ENCODE results near the gene DNAJB1. TPM values are rescaled to one million over a fixed set of nuclear protein-coding genes. Genes with fewer than 3 reads are reported as not detected.
A peak's percentile ranks its signal among the peaks of the same experiment; 100 is the strongest.
"Not testable (repeated sequence)": the region's sequence is repeated elsewhere in the genome, so short reads cannot be mapped to it uniquely, and the experiment has no call there.

The DNAJB1 gene
- 51.3 TPM for polyA plus RNA-seq (2013, experiment 1 of 2)
- polyA plus RNA-seq (2013, experiment 2 of 2) = 46.2 TPM

- Histone ChIP-seq H3K4me3 (ENCODE audit: low read length) (peak within 1 kb of the TSS; percentile 86), H3K36me3 (ENCODE audit: insufficient read depth, low read length) (peaks cover 31% of the 10 kb centered on the region), H3K9me3 (ENCODE audit: insufficient read depth, low read depth, low read length) (no peaks in the 10 kb centered on the region), H3K9ac (ENCODE audit: low read depth, low read length) (peak within 1 kb of the TSS; percentile 85), H3K27me3 (ENCODE audit: insufficient read depth, low read length) (no peaks in the 10 kb centered on the region), H3K4me1 (ENCODE audit: insufficient read depth, low read length) (peaks cover 9% of the 10 kb centered on the region; the same call in 1 of the 2 replicates), H3K27ac (ENCODE audit: low read depth, low read length) (peak within 1 kb of the TSS; percentile 75)
- WGBS = under 1% methylated on average over 81 of the region's 82 CpGs
Observed at GRCh38 chr19:14517840-14518505, at the start of gene DNAJB1. DNAJB1 (minus strand) TSS chr19:14518397; CDS start chr19:14518349, 48 bp downstream.

- 95% methylated on average over 11 of the region's 11 CpGs for WGBS
- H3K4me3 ChIP-seq (ENCODE audit: low read length) = no peak overlapping the region
- no peak overlapping the region for H3K9ac ChIP-seq (ENCODE audit: low read depth, low read length)
- H3K4me1 ChIP-seq (ENCODE audit: insufficient read depth, low read length) = peaks cover 20% of the 10 kb centered on the region
- no peaks in the 10 kb centered on the region for H3K9me3 ChIP-seq (ENCODE audit: insufficient read depth, low read depth, low read length)
- peaks cover 19% of the 10 kb centered on the region for H3K36me3 ChIP-seq (ENCODE audit: insufficient read depth, low read length)
- no peaks in the 10 kb centered on the region for H3K27me3 ChIP-seq (ENCODE audit: insufficient read depth, low read length)
- no peak overlapping the region for H3K27ac ChIP-seq (ENCODE audit: low read depth, low read length)
Observed at GRCh38 chr19:14567079-14567478, 48.9 kb upstream of the DNAJB1 start.

GRCh38 chr19:14566712-14567077, 48.5 kb upstream of the DNAJB1 start:
- H3K27me3 ChIP-seq (ENCODE audit: insufficient read depth, low read length) = no peaks in the 10 kb centered on the region
- 93% methylated on average over 18 of the region's 18 CpGs for whole genome bisulfite sequencing
- H3K27ac ChIP-seq (ENCODE audit: low read depth, low read length) = no peak overlapping the region
- peaks cover 24% of the 10 kb centered on the region for H3K4me1 ChIP-seq (ENCODE audit: insufficient read depth, low read length)
- no peak overlapping the region for H3K9ac ChIP-seq (ENCODE audit: low read depth, low read length)
- no peak overlapping the region for H3K4me3 ChIP-seq (ENCODE audit: low read length)
- H3K9me3 ChIP-seq (ENCODE audit: insufficient read depth, low read depth, low read length) = no peaks in the 10 kb centered on the region
- peaks cover 19% of the 10 kb centered on the region for H3K36me3 ChIP-seq (ENCODE audit: insufficient read depth, low read length)

- Histone ChIP-seq H3K9me3 (ENCODE audit: insufficient read depth, low read depth, low read length) (no peaks in the 10 kb centered on the region), H3K36me3 (ENCODE audit: insufficient read depth, low read length) (peaks cover 19% of the 10 kb centered on the region), H3K4me1 (ENCODE audit: insufficient read depth, low read length) (peaks cover 30% of the 10 kb centered on the region), H3K27ac (ENCODE audit: low read depth, low read length) (no peak overlapping the region), H3K9ac (ENCODE audit: low read depth, low read length) (no peak overlapping the region), H3K4me3 (ENCODE audit: low read length) (no peak overlapping the region), H3K27me3 (ENCODE audit: insufficient read depth, low read length) (no peaks in the 10 kb centered on the region)
- WGBS = 95% methylated on average over 22 of the region's 31 CpGs
Observed at GRCh38 chr19:14565765-14566711, 47.8 kb upstream of the DNAJB1 start.

- Histone ChIP-seq H3K36me3 (ENCODE audit: insufficient read depth, low read length) (peaks cover 19% of the 10 kb centered on the region), H3K9me3 (ENCODE audit: insufficient read depth, low read depth, low read length) (no peaks in the 10 kb centered on the region), H3K27me3 (ENCODE audit: insufficient read depth, low read length) (no peaks in the 10 kb centered on the region), H3K27ac (ENCODE audit: low read depth, low read length) (no peak overlapping the region), H3K9ac (ENCODE audit: low read depth, low read length) (no peak overlapping the region), H3K4me3 (ENCODE audit: low read length) (no peak overlapping the region), H3K4me1 (ENCODE audit: insufficient read depth, low read length) (peaks cover 35% of the 10 kb centered on the region)
- WGBS = 92% methylated on average over 22 of the region's 22 CpGs
Observed at GRCh38 chr19:14565298-14565679, 47.1 kb upstream of the DNAJB1 start.

- H3K9me3 ChIP-seq (ENCODE audit: insufficient read depth, low read depth, low read length); H3K9ac ChIP-seq (ENCODE audit: low read depth, low read length); H3K27ac ChIP-seq (ENCODE audit: low read depth, low read length); H3K4me3 ChIP-seq (ENCODE audit: low read length); H3K27me3 ChIP-seq (ENCODE audit: insufficient read depth, low read length): not testable (repeated sequence)
- Histone ChIP-seq H3K4me1 (ENCODE audit: insufficient read depth, low read length) (peaks cover 35% of the 10 kb centered on the region), H3K36me3 (ENCODE audit: insufficient read depth, low read length) (peaks cover 19% of the 10 kb centered on the region)
- WGBS = 88% methylated on average over 21 of the region's 22 CpGs
Observed at GRCh38 chr19:14564652-14565297, 46.6 kb upstream of the DNAJB1 start.

- no peak overlapping the region for H3K4me3 ChIP-seq (ENCODE audit: low read length)
- 84% methylated on average over 21 of the region's 33 CpGs for WGBS
- peaks cover 35% of the 10 kb centered on the region for H3K4me1 ChIP-seq (ENCODE audit: insufficient read depth, low read length)
- H3K27me3 ChIP-seq (ENCODE audit: insufficient read depth, low read length) = no peaks in the 10 kb centered on the region
- H3K9ac ChIP-seq (ENCODE audit: low read depth, low read length) = no peak overlapping the region
- no peaks in the 10 kb centered on the region for H3K9me3 ChIP-seq (ENCODE audit: insufficient read depth, low read depth, low read length)
- peaks cover 19% of the 10 kb centered on the region for H3K36me3 ChIP-seq (ENCODE audit: insufficient read depth, low read length)
- H3K27ac ChIP-seq (ENCODE audit: low read depth, low read length) = no peak overlapping the region; the same call in 1 of the 2 replicates
Observed at GRCh38 chr19:14563989-14564651, 45.9 kb upstream of the DNAJB1 start.

- WGBS = 95% methylated on average over 16 of the region's 16 CpGs
- H3K9me3 ChIP-seq (ENCODE audit: insufficient read depth, low read depth, low read length) = no peaks in the 10 kb centered on the region
- peak overlapping the region; percentile 52; the same call in 1 of the 2 replicates for H3K27ac ChIP-seq (ENCODE audit: low read depth, low read length)
Observed at GRCh38 chr19:14563590-14563926, 45.4 kb upstream of the DNAJB1 start.

GRCh38 chr19:14562660-14563589, 44.7 kb upstream of the DNAJB1 start:
- H3K36me3 ChIP-seq (ENCODE audit: insufficient read depth, low read length) = peaks cover 19% of the 10 kb centered on the region
- no peaks in the 10 kb centered on the region for H3K27me3 ChIP-seq (ENCODE audit: insufficient read depth, low read length)
- WGBS = 66% methylated on average over 23 of the region's 23 CpGs
- H3K4me3 ChIP-seq (ENCODE audit: low read length) = no peak overlapping the region
- H3K9ac ChIP-seq (ENCODE audit: low read depth, low read length) = no peak overlapping the region
- no peaks in the 10 kb centered on the region for H3K9me3 ChIP-seq (ENCODE audit: insufficient read depth, low read depth, low read length)
- H3K27ac ChIP-seq (ENCODE audit: low read depth, low read length) = peak overlapping the region; percentile 55; the same call in 1 of the 2 replicates
- H3K4me1 ChIP-seq (ENCODE audit: insufficient read depth, low read length) = peaks cover 41% of the 10 kb centered on the region

More at GRCh38 chr19:14563590-14563926, 45.4 kb upstream of the DNAJB1 start:
- Histone ChIP-seq H3K9ac (ENCODE audit: low read depth, low read length) (no peak overlapping the region), H3K36me3 (ENCODE audit: insufficient read depth, low read length) (peaks cover 19% of the 10 kb centered on the region), H3K4me1 (ENCODE audit: insufficient read depth, low read length) (peaks cover 35% of the 10 kb centered on the region), H3K4me3 (ENCODE audit: low read length) (no peak overlapping the region), H3K27me3 (ENCODE audit: insufficient read depth, low read length) (no peaks in the 10 kb centered on the region)

- H3K4me1 ChIP-seq (ENCODE audit: insufficient read depth, low read length) = peaks cover 41% of the 10 kb centered on the region
- no peak overlapping the region for H3K4me3 ChIP-seq (ENCODE audit: low read length)
- H3K27ac ChIP-seq (ENCODE audit: low read depth, low read length) = peak overlapping the region; percentile 55
- H3K9me3 ChIP-seq (ENCODE audit: insufficient read depth, low read depth, low read length) = no peaks in the 10 kb centered on the region
- peaks cover 15% of the 10 kb centered on the region for H3K36me3 ChIP-seq (ENCODE audit: insufficient read depth, low read length)
- H3K9ac ChIP-seq (ENCODE audit: low read depth, low read length) = peak overlapping the region; percentile 44; the same call in 1 of the 2 replicates
- no peaks in the 10 kb centered on the region for H3K27me3 ChIP-seq (ENCODE audit: insufficient read depth, low read length)
- 80% methylated on average over 22 of the region's 22 CpGs for WGBS
Observed at GRCh38 chr19:14561847-14562351, 43.7 kb upstream of the DNAJB1 start.

All from HUES64 (cell line).